Endometrium (tissue), 2 donors: ENCODE data around the gene MTMR3.
A peak's percentile ranks its signal among the peaks of the same experiment; 100 is the strongest.

Experiments
- FAIRE-seq: peaks from 2 replicates; lab custom pipeline; 2012; peaks lifted over from hg19 to GRCh38; lab: Jason Lieb, UNC
- donor health status: control.
- donor health status: control.

The MTMR3 gene

GRCh38 chr22:30028731-30029130 is 145.8 kb downstream of the MTMR3 start:
- FAIRE-seq, result no peak

- no peak for FAIRE-seq
Observed at GRCh38 chr22:30029512-30029911, 146.5 kb downstream of the MTMR3 start.

- no peak for FAIRE-seq
Observed at GRCh38 chr22:30030329-30030728, 147.4 kb downstream of the MTMR3 start.

- FAIRE-seq, result peak; percentile 97
Observed at GRCh38 chr22:30031328-30031727, 148.4 kb downstream of the MTMR3 start.

- FAIRE-seq, result no peak
Observed at GRCh38 chr22:30031764-30032455, 148.9 kb downstream of the MTMR3 start.

- no peak for FAIRE-seq
Observed at GRCh38 chr22:30033137-30033536, 150.2 kb downstream of the MTMR3 start.

GRCh38 chr22:30033901-30034300 is 150.9 kb downstream of the MTMR3 start:
- no peak for FAIRE-seq

- FAIRE-seq, result no peak
Observed at GRCh38 chr22:30036656-30037055, 153.7 kb downstream of the MTMR3 start.

- no peak for FAIRE-seq
Observed at GRCh38 chr22:30038219-30038618, 155.2 kb downstream of the MTMR3 start.

GRCh38 chr22:30040499-30041260 is 157.7 kb downstream of the MTMR3 start:
- FAIRE-seq, result no peak

GRCh38 chr22:30041475-30041874 is 158.5 kb downstream of the MTMR3 start:
- no peak for FAIRE-seq

- no peak for FAIRE-seq
Observed at GRCh38 chr22:30041881-30042280, 158.9 kb downstream of the MTMR3 start.

GRCh38 chr22:30043161-30043560 is 160.2 kb downstream of the MTMR3 start:
- FAIRE-seq, result no peak

GRCh38 chr22:30044369-30044768 is 161.4 kb downstream of the MTMR3 start:
- no peak for FAIRE-seq

- FAIRE-seq, result no peak
Observed at GRCh38 chr22:30044881-30045493, 162.0 kb downstream of the MTMR3 start.

- FAIRE-seq, result no peak
Observed at GRCh38 chr22:30045494-30045887, 162.5 kb downstream of the MTMR3 start.

GRCh38 chr22:30045901-30046715 is 163.1 kb downstream of the MTMR3 start:
- FAIRE-seq, result no peak

- no peak for FAIRE-seq
Observed at GRCh38 chr22:30046716-30047363, 163.9 kb downstream of the MTMR3 start.

GRCh38 chr22:30047364-30047738 is 164.4 kb downstream of the MTMR3 start:
- no peak for FAIRE-seq

GRCh38 chr22:30048681-30049080 is 165.7 kb downstream of the MTMR3 start:
- FAIRE-seq, result no peak

- no peak for FAIRE-seq
Observed at GRCh38 chr22:30054067-30054763, 171.2 kb downstream of the MTMR3 start.

- no peak for FAIRE-seq
Observed at GRCh38 chr22:30054764-30055069, 171.7 kb downstream of the MTMR3 start.
